HCT116 (cell line): ENCODE results near the gene PTGIS. TPM values are rescaled to one million over a fixed set of nuclear protein-coding genes. Genes with fewer than 3 reads are reported as not detected.

Source experiments
- ATAC-seq: fragments of 200-7000 bp; cut with Tn5 transposase; 2 replicates; pipeline ENCODE4 v1.9.1; 2020; ENCODE audit warnings: mild to moderate bottlenecking, moderate library complexity
- BruUV-seq: library from RNA; stranded (reverse); fragments of 400-500 nt; replicated peaks from 2 replicates; lab custom pipeline; 2021; lab: Mats Ljungman, UMichigan
- CTCF ChIA-PET: fragments of 300-600 bp; sonication (Branson Sonifier 250); formaldehyde crosslinking; loops from one replicate; lab custom pipeline; 2021; ENCODE audit warnings: antibody characterized with exemption; lab: Charles Lee
- POLR2A ChIA-PET: fragments of 300-600, 350-600 bp; sonication (Branson Sonifier 250); formaldehyde crosslinking; loops from one replicate; lab custom pipeline; 2021; ENCODE audit warnings: antibody characterized with exemption; lab: Charles Lee
- RAD21 ChIA-PET, 2 experiments: fragments of 300-600 bp; sonication (Branson Sonifier 250); formaldehyde crosslinking; loops; one replicate each; lab custom pipeline; 2023; ENCODE audit warnings: low total read pairs in 2 of 2; ENCODE audit not compliant: uncharacterized antibody in 2 of 2, unreplicated experiment in 2 of 2, low non-redundant PET in 1 of 2; lab: Charles Lee
- DNase-seq: peaks from one replicate; pipeline ENCODE4 v3.0.0-alpha.2; 2010; ENCODE audit warnings: low read depth, low spot score
- H2AFZ ChIP-seq: fragments of 200-600 bp; shearing (Covaris generic), sonication (generic); 2 replicates; pipeline ENCODE4 v1.6.1; 2017; ENCODE audit warnings: low read depth, mixed run types, mixed read lengths, antibody characterized with exemption, low read length; ENCODE audit not compliant: poor library complexity, severe bottlenecking
- H3K27ac ChIP-seq: 2 replicates; pipeline ENCODE4 v1.5.1; 2012; ENCODE audit warnings: low read depth, low read length
- H3K27me3 ChIP-seq: fragments of 200-600 bp; sonication (generic); 2 replicates; pipeline ENCODE4 v1.6.1; 2016; ENCODE audit warnings: mixed run types, low read length, mixed read lengths; ENCODE audit not compliant: insufficient read depth
- H3K36me3 ChIP-seq, 2 experiments: fragments of 200-500 bp in 1 of 2; fragments of 200-600 bp in 1 of 2; sonication (Bioruptor generic) in 1 of 2; sonication (generic) in 1 of 2; 2 replicates each; pipeline versions ENCODE4 v1.5.1 to v1.6.1; 2014 to 2016; ENCODE audit warnings: low read length in 2 of 2, inconsistent platforms in 1 of 2, mixed read lengths in 1 of 2, mixed run types in 1 of 2; ENCODE audit not compliant: insufficient read depth in 2 of 2, control insufficient read depth in 1 of 2
- H3K4me1 ChIP-seq, 2 experiments: fragments of 200-600 bp in 1 of 2; sonication (generic) in 1 of 2; 2 replicates each; pipeline versions ENCODE4 v1.5.1 to v1.6.1; 2012 to 2017; ENCODE audit warnings: low read length in 2 of 2, inconsistent platforms in 1 of 2, mild to moderate bottlenecking in 1 of 2, mixed read lengths in 1 of 2, mixed run types in 1 of 2, moderate library complexity in 1 of 2; ENCODE audit not compliant: insufficient read depth in 2 of 2, control insufficient read depth in 1 of 2
- H3K4me2 ChIP-seq: fragments of 200-600 bp; sonication (generic); 2 replicates; pipeline ENCODE4 v1.6.1; 2017; ENCODE audit warnings: mixed run types, low read length, mixed read lengths
- H3K4me3 ChIP-seq, 2 experiments: fragments of 200-600 bp in 1 of 2; sonication (generic) in 1 of 2; replicated peaks in 1 of 2; 2 replicates each; pipeline ENCODE4 v1.5.1; 2011 to 2016; ENCODE audit warnings: low read length in 2 of 2, control low read depth in 1 of 2, low read depth in 1 of 2, mild to moderate bottlenecking in 1 of 2, mixed read lengths in 1 of 2, mixed run types in 1 of 2
- H3K79me2 ChIP-seq: fragments of 200-600 bp; sonication (generic); 2 replicates; pipeline ENCODE4 v1.6.1; 2017; ENCODE audit warnings: mild to moderate bottlenecking, mixed run types, low read length, moderate library complexity, mixed read lengths; ENCODE audit not compliant: insufficient read depth
- H3K9ac ChIP-seq: fragments of 200-600 bp; sonication (generic); 2 replicates; pipeline ENCODE4 v1.6.1; 2016; ENCODE audit warnings: low read length, mixed read lengths
- H3K9me2 ChIP-seq: fragments of 200-600 bp; sonication (generic), shearing (Covaris generic); 2 replicates; pipeline ENCODE4 v1.6.1; 2017; ENCODE audit warnings: mixed run types, mild to moderate bottlenecking, moderate library complexity; ENCODE audit not compliant: insufficient read depth
- H3K9me3 ChIP-seq, 2 experiments: fragments of 200-500 bp in 1 of 2; fragments of 200-600 bp in 1 of 2; sonication (Bioruptor generic) in 1 of 2; sonication (generic) in 1 of 2; 2 replicates each; pipeline ENCODE4 v1.6.1; 2014 to 2017; ENCODE audit warnings: low read length in 2 of 2, mixed read lengths in 2 of 2, inconsistent platforms in 1 of 2, low read depth in 1 of 2, mild to moderate bottlenecking in 1 of 2, mixed run types in 1 of 2, moderate library complexity in 1 of 2; ENCODE audit not compliant: control insufficient read depth in 1 of 2, insufficient read depth in 1 of 2
- H4K20me1 ChIP-seq: fragments of 200-600 bp; sonication (generic), shearing (Covaris generic); 2 replicates; pipeline ENCODE4 v1.6.1; 2017; ENCODE audit warnings: mixed run types, mild to moderate bottlenecking, moderate library complexity; ENCODE audit not compliant: insufficient read depth
- EGR1 ChIP-seq: IDR thresholded peaks from 2 replicates; pipeline ENCODE4 v1.6.1; 2012; ENCODE audit warnings: low read depth
- ELF1 ChIP-seq: IDR thresholded peaks from 2 replicates; pipeline ENCODE4 v1.6.1; 2012; ENCODE audit warnings: low read depth, borderline replicate concordance
- EZH2 ChIP-seq: fragments of 200-600 bp; sonication (generic); IDR thresholded peaks from 2 replicates; pipeline ENCODE4 v1.6.1; 2017; ENCODE audit warnings: antibody characterized with exemption, mixed run types
- EZH2phosphoT487 ChIP-seq: fragments of 200-600 bp; IDR thresholded peaks from 2 replicates; pipeline ENCODE4 v1.6.1; 2018; ENCODE audit warnings: antibody characterized with exemption, borderline replicate concordance
- MAX ChIP-seq: IDR thresholded peaks from 2 replicates; pipeline ENCODE4 v1.6.1; 2012
- POLR2A ChIP-seq: IDR thresholded peaks from 2 replicates; pipeline ENCODE4 v1.7.0; 2011; ENCODE audit warnings: borderline replicate concordance; ENCODE audit not compliant: insufficient read depth, insufficient read length; ENCODE audit errors: extremely low read depth
- POLR2AphosphoS5 ChIP-seq: IDR thresholded peaks from 2 replicates; pipeline ENCODE4 v1.6.1; 2011; ENCODE audit warnings: mild to moderate bottlenecking, low read depth, low read length, moderate library complexity
- REST ChIP-seq: IDR thresholded peaks from 2 replicates; pipeline ENCODE4 v1.6.1; 2012; ENCODE audit warnings: low read depth
- SIN3A ChIP-seq: IDR thresholded peaks from 2 replicates; pipeline ENCODE4 v1.6.1; 2012; ENCODE audit warnings: low read depth
- SP1 ChIP-seq: IDR thresholded peaks from 2 replicates; pipeline ENCODE4 v1.6.1; 2012; ENCODE audit warnings: low read depth
- SRF ChIP-seq: IDR thresholded peaks from 2 replicates; pipeline ENCODE4 v1.6.1; 2012; ENCODE audit warnings: low read depth
- YY1 ChIP-seq: IDR thresholded peaks from 2 replicates; pipeline ENCODE4 v1.6.1; 2011; ENCODE audit warnings: low read length, low read depth, moderate library complexity, mild to moderate bottlenecking; ENCODE audit not compliant: insufficient replicate concordance; ENCODE audit errors: extremely low read depth
- ZNF274 ChIP-seq: fragments of 200-500 bp; sonication (Bioruptor generic); IDR thresholded peaks from 2 replicates; pipeline ENCODE4 v1.6.1; 2014; ENCODE audit warnings: mild to moderate bottlenecking, low read depth, low read length, inconsistent platforms
- intact Hi-C: fragments of 100-400 bp; cut with micrococcal nuclease; formaldehyde crosslinking; loops from 2 replicates; pipeline ENCODE4 v1.10.0; 2022
- total RNA-seq: library from RNA; stranded (reverse); gene quantifications from one replicate; pipeline ENCODE4 v1.2.1, GENCODE V29; 2021; ENCODE audit not compliant: unreplicated experiment

PTGIS gene
- total RNA-seq, 1 experiment from 2014 or later: 0.25 TPM

- Histone ChIP-seq H3K79me2 (no peaks in the 10 kb centered on the region), H4K20me1 (no peaks in the 10 kb centered on the region), H3K4me3 (no peak overlapping the region), H2AFZ (no peak overlapping the region), H3K4me2 (no peak overlapping the region), H3K9me3 (peaks cover 0 to 5% of the 10 kb centered on the region in 2 experiments; a peak in 1 of 4 replicates), H3K9me2 (no peaks in the 10 kb centered on the region), H3K36me3 (no peaks in the 10 kb centered on the region), H3K4me1 (no peaks in the 10 kb centered on the region), H3K27ac (no peak overlapping the region), H3K9ac (no peak overlapping the region), H3K27me3 (peaks cover 3% of the 10 kb centered on the region; the same call in 1 of the 2 replicates)
- intact Hi-C loops: loop anchor here (5.0 kb wide), 1 partner anchor 348 kb away; no protein-coding TSS in a partner anchor
- no peak for ATAC-seq
- ChIA-PET CTCF (interaction anchor here (1.0 to 1.5 kb wide), 3 partner anchors 11 to 206 kb away, joined by 3 to 4 read pairs (median 3); no protein-coding TSS in a partner anchor), POLR2A (interaction anchor here (0.9 kb wide), 1 partner anchor 40 kb away, joined by 3 read pairs; no protein-coding TSS in a partner anchor), RAD21 (no interaction called here)
- BruUV-seq: no TSS peak
- TF ChIP-seq EZH2 (no peak), SRF (no peak), SP1 (no peak), POLR2AphosphoS5 (no peak), YY1 (no peak), MAX (no peak), POLR2A (no peak), EGR1 (no peak), REST (no peak), SIN3A (no peak), EZH2phosphoT487 (no peak), ZNF274 (no peak), ELF1 (no peak)
- no peak for DNase-seq
These were observed 28.3 kb downstream of the PTGIS start for GRCh38 chr20:49539481-49540231.
